M059J (cell line): ENCODE measurements around the gene TNFRSF18. TPM values are rescaled to one million over a fixed set of nuclear protein-coding genes. Genes with fewer than 3 reads are reported as not detected.
"Not testable (repeated sequence)": the region's sequence is repeated elsewhere in the genome, so short reads cannot be mapped to it uniquely, and the experiment has no call there.

ENCODE experiments used
- DNase-seq: peaks from one replicate; pipeline ENCODE4 v3.0.0-alpha.2; 2012; ENCODE audit warnings: low read depth
- total RNA-seq: library from RNA; depleted of rRNA; stranded (reverse); fragments of >200 nt; shearing (Covaris generic); gene quantifications from 2 replicates; pipeline ENCODE4 v1.2.3, GENCODE V29; 2014; rRNA removed

TNFRSF18 gene
- not detected in 2 replicates for total RNA-seq

GRCh38 chr1:1206376-1206965 lies at the start of gene TNFRSF18:
Gene TNFRSF18, minus strand, starts transcription at chr1:1206592. Its CDS starts 21 bp downstream, at chr1:1206571.
- DNase-seq: no peak

GRCh38 chr1:1255611-1256010 lies 49.2 kb upstream of the TNFRSF18 start:
- no peak for DNase-seq

GRCh38 chr1:1255078-1255477 lies 48.7 kb upstream of the TNFRSF18 start:
- DNase-seq: no peak

- no peak for DNase-seq
These were observed 48.2 kb upstream of the TNFRSF18 start for GRCh38 chr1:1254667-1254998.

- no peak for DNase-seq
These were observed 47.7 kb upstream of the TNFRSF18 start for GRCh38 chr1:1253972-1254666.

GRCh38 chr1:1253314-1253713 lies 46.9 kb upstream of the TNFRSF18 start:
- DNase-seq: no peak

- DNase-seq: no peak
These were observed 44.4 kb upstream of the TNFRSF18 start for GRCh38 chr1:1250786-1251284.

- DNase-seq: not testable (repeated sequence)
These were observed 41.9 kb upstream of the TNFRSF18 start for GRCh38 chr1:1248009-1248913.

GRCh38 chr1:1247341-1247913 lies 41.0 kb upstream of the TNFRSF18 start:
- DNase-seq: no peak

GRCh38 chr1:1246577-1247340 lies 40.4 kb upstream of the TNFRSF18 start, which contains the start of gene C1QTNF12:
Gene C1QTNF12, minus strand, starts transcription at chr1:1246722. Its CDS starts 32 bp downstream, at chr1:1246690.
- DNase-seq: no peak

GRCh38 chr1:1245817-1246576 lies 39.6 kb upstream of the TNFRSF18 start:
- DNase-seq: no peak

GRCh38 chr1:1245178-1245816 lies 38.9 kb upstream of the TNFRSF18 start:
- no peak for DNase-seq

GRCh38 chr1:1244192-1244811 lies 37.9 kb upstream of the TNFRSF18 start:
- DNase-seq: no peak

GRCh38 chr1:1243807-1244191 lies 37.4 kb upstream of the TNFRSF18 start:
- no peak for DNase-seq

GRCh38 chr1:1243266-1243660 lies 36.9 kb upstream of the TNFRSF18 start:
- no peak for DNase-seq

- DNase-seq: no peak
These were observed 36.3 kb upstream of the TNFRSF18 start for GRCh38 chr1:1242461-1243265.

GRCh38 chr1:1241588-1242219 lies 35.3 kb upstream of the TNFRSF18 start:
- DNase-seq: no peak
